ENCODE results near the gene SRSF11. TPM values are rescaled to one million over a fixed set of nuclear protein-coding genes. Genes with fewer than 3 reads are reported as not detected.

SRSF11 gene
- total RNA-seq, 2 experiments from 2014 or later = 165 to 245 TPM

DNA sequence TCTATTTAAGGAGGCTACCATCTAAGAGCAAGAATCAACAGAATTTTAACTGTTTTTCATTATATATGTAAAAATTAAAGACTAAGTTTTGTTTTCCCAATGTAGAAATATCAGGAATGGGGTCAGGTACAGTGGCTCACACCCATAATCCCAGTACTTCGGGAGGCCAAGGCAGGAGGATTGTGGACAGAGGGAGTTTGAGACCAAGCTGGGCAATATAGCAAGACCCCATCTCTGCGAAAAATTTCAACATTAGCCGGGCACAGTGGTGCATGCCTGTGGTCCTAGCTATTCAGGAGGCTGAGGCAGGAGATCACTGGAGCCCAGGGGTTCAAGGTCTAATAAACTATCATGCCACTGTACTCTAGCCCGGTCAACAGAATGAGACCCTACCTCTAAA, 21.1 kb upstream of the SRSF11 start:
- no peaks in the 10 kb centered on the region for H3K9me2 ChIP-seq (ENCODE audit: insufficient read depth, low read length)
- ChIA-PET CTCF (ENCODE audit: unreplicated experiment) (no interaction called here), POLR2A (interaction anchor here (0.7 to 1.3 kb wide), 2 partner anchors 10 to 17 kb away, joined by 3 to 5 read pairs; no protein-coding TSS in a partner anchor)

DNA sequence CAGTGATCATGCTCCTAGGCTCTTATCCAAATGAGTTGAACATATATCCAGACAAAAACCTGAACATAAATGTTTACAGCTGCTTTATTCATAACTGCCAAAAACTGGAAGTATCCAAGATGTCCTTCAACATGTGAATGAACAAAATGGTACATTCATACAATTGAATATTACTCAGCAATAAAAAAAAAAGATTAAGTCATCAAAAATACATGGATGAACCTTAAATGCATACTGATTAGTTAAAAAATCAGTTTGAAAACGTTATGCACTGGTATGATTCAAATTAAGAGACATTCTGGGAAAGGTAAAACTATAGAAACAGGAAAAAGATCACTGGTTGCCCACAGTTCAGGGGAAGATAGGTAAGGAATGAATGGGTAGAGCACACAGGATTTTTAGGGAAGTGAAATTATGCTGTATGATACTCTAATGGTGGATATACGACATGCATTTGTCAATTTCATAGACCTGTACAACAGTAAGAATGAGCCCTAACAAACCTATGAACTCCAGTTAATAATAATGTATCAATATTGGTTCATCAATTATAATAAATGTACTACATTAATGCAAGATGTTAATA, 18.9 kb upstream of the SRSF11 start:
- Histone ChIP-seq H3K27ac (ENCODE audit: low read depth, low read length, poor library complexity, severe bottlenecking) (no peak overlapping the region), H2AFZ (ENCODE audit: low read length) (no peak overlapping the region), H4K20me1 (ENCODE audit: insufficient read depth, low read length) (peaks cover 3% of the 10 kb centered on the region; the same call in 1 of the 2 replicates), H3K79me2 (ENCODE audit: insufficient read depth, low read depth, low read length) (peaks cover 94% of the 10 kb centered on the region), H3K36me3 (ENCODE audit: insufficient read depth, low read length) (peaks cover 6% of the 10 kb centered on the region; the same call in 1 of the 2 replicates), H3K9me2 (ENCODE audit: insufficient read depth, low read length) (no peaks in the 10 kb centered on the region), H3K4me3 (ENCODE audit: low read depth, low read length, poor library complexity, severe bottlenecking) (no peak overlapping the region), H3K9me3 (ENCODE audit: low read length) (no peaks in the 10 kb centered on the region), H3K4me1 (ENCODE audit: insufficient read depth, low read length, poor library complexity, severe bottlenecking) (peaks cover 33% of the 10 kb centered on the region), H3K4me2 (ENCODE audit: low read length) (peak overlapping the region; percentile 64)
- TF ChIP-seq EZH2phosphoT487 (IDR thresholded peaks at IDR 0.05; ENCODE audit: borderline replicate concordance, low read depth, low read length) = no peak
- TF ChIP-seq, protein P1, sequence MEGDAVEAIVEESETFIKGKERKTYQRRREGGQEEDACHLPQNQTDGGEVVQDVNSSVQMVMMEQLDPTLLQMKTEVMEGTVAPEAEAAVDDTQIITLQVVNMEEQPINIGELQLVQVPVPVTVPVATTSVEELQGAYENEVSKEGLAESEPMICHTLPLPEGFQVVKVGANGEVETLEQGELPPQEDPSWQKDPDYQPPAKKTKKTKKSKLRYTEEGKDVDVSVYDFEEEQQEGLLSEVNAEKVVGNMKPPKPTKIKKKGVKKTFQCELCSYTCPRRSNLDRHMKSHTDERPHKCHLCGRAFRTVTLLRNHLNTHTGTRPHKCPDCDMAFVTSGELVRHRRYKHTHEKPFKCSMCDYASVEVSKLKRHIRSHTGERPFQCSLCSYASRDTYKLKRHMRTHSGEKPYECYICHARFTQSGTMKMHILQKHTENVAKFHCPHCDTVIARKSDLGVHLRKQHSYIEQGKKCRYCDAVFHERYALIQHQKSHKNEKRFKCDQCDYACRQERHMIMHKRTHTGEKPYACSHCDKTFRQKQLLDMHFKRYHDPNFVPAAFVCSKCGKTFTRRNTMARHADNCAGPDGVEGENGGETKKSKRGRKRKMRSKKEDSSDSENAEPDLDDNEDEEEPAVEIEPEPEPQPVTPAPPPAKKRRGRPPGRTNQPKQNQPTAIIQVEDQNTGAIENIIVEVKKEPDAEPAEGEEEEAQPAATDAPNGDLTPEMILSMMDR (conservative IDR thresholded peaks at IDR 0.05; ENCODE audit: low read length) = no peak
- intact Hi-C loops (cut with micrococcal nuclease; ENCODE audit: unreplicated experiment) = no loop called here
- no peak for DNase-seq (ENCODE audit: low spot score)
- no TSS peak for BruUV-seq (replicated peaks)
- ChIA-PET CTCF (ENCODE audit: unreplicated experiment) (no interaction called here), POLR2A (interaction anchor here (0.8 kb wide), 1 partner anchor 9 kb away, joined by 6 read pairs; no protein-coding TSS in a partner anchor)

More for the DNA sequence above, 21.1 kb upstream of the SRSF11 start:
- H3K79me2 ChIP-seq (ENCODE audit: insufficient read depth, low read depth, low read length) = peaks cover 94% of the 10 kb centered on the region
- H2AFZ ChIP-seq (ENCODE audit: low read length) = no peak overlapping the region
- no peak for DNase-seq (ENCODE audit: low spot score)
- intact Hi-C loops (cut with micrococcal nuclease; ENCODE audit: unreplicated experiment) = no loop called here
- no peak overlapping the region for H3K4me2 ChIP-seq (ENCODE audit: low read length)
- no TSS peak for BruUV-seq (replicated peaks)
- 0 out of 2 replicates have a peak, but pooled peaks cover 3% of the 10 kb centered on the region for H4K20me1 ChIP-seq (ENCODE audit: insufficient read depth, low read length)
- peaks cover 26% of the 10 kb centered on the region for H3K4me1 ChIP-seq (ENCODE audit: insufficient read depth, low read length, poor library complexity, severe bottlenecking)
- 0 out of 2 replicates have a peak, but pooled peaks cover 6% of the 10 kb centered on the region for H3K36me3 ChIP-seq (ENCODE audit: insufficient read depth, low read length)
- H3K27ac ChIP-seq (ENCODE audit: low read depth, low read length, poor library complexity, severe bottlenecking) = no peak overlapping the region
- no peak overlapping the region for H3K4me3 ChIP-seq (ENCODE audit: low read depth, low read length, poor library complexity, severe bottlenecking)
- no peak for TF ChIP-seq EZH2phosphoT487 (IDR thresholded peaks at IDR 0.05; ENCODE audit: borderline replicate concordance, low read depth, low read length)
- TF ChIP-seq, protein P1 (conservative IDR thresholded peaks at IDR 0.05; ENCODE audit: low read length) = no peak
- no peaks in the 10 kb centered on the region for H3K9me3 ChIP-seq (ENCODE audit: low read length)

DNA sequence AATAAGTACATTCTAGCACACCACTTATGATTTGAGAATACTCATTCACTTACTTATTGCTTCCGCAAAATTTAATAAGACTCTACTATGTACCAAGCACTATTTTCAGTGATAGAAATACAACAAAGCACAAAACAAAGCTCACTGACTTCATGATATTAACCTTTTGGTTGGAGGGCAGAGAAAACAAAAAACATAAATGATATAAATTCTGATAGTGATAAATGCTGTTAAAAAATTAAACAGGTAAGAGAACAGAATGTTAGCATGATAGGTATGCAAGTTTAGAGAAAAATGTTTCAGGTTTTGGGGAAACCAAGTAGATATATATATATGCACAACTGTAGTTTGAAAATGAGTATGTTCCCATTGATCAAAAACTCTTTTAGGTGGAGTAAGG, 17.0 kb upstream of the SRSF11 start:
- no peaks in the 10 kb centered on the region for H3K9me3 ChIP-seq (ENCODE audit: low read length)
- no peak overlapping the region for H2AFZ ChIP-seq (ENCODE audit: low read length)
- H3K4me1 ChIP-seq (ENCODE audit: insufficient read depth, low read length, poor library complexity, severe bottlenecking) = peaks cover 52% of the 10 kb centered on the region
- CTCF ChIA-PET (ENCODE audit: unreplicated experiment) = no interaction called here
- no peaks in the 10 kb centered on the region for H3K9me2 ChIP-seq (ENCODE audit: insufficient read depth, low read length)
- TF ChIP-seq, protein P1 (conservative IDR thresholded peaks at IDR 0.05; ENCODE audit: low read length) = no peak
- TF ChIP-seq EZH2phosphoT487 (IDR thresholded peaks at IDR 0.05; ENCODE audit: borderline replicate concordance, low read depth, low read length) = no peak
- peaks cover 95% of the 10 kb centered on the region for H3K79me2 ChIP-seq (ENCODE audit: insufficient read depth, low read depth, low read length)
- BruUV-seq (replicated peaks) = no TSS peak
- peaks cover 23% of the 10 kb centered on the region for H3K36me3 ChIP-seq (ENCODE audit: insufficient read depth, low read length)
- intact Hi-C loops (cut with micrococcal nuclease; ENCODE audit: unreplicated experiment) = no loop called here
- no peak overlapping the region for H3K27ac ChIP-seq (ENCODE audit: low read depth, low read length, poor library complexity, severe bottlenecking)
- no peak for DNase-seq (ENCODE audit: low spot score)
- peaks cover 3% of the 10 kb centered on the region; the same call in 1 of the 2 replicates for H4K20me1 ChIP-seq (ENCODE audit: insufficient read depth, low read length)
- peak overlapping the region; percentile 64 for H3K4me2 ChIP-seq (ENCODE audit: low read length)
- peak overlapping the region; percentile 76 for H3K4me3 ChIP-seq (ENCODE audit: low read depth, low read length, poor library complexity, severe bottlenecking)
- POLR2A ChIA-PET = interaction anchor here (1.0 to 8.7 kb wide), 5 partner anchors 11 to 207 kb away, joined by 3 to 92 read pairs (median 6); partner anchors contain the start of genes CTH and SRSF11
